ENCODE measurements around the gene MAN2B2. TPM values are rescaled to one million over a fixed set of nuclear protein-coding genes. Genes with fewer than 3 reads are reported as not detected.

The MAN2B2 gene
- total and polyA plus RNA-seq, 2 of the 8 experiments (the other 6 are each of a cell fraction or from before 2014, with no cell fraction given): 3.3 to 4.0 TPM

GRCh38 chr4:6560416-6561172 is 14.4 kb upstream of the MAN2B2 start:
- ChIA-PET CTCF (ENCODE audit: partially characterized antibody) (interaction anchor here (0.7 to 6.3 kb wide), 5 partner anchors 12 to 201 kb away, joined by 3 to 58 read pairs (median 4); partner anchors contain the start of gene MAN2B2), POLR2A (ENCODE audit: partially characterized antibody) (no interaction called here)
- Histone ChIP-seq H4K5ac (ENCODE audit: insufficient read length, low read depth, low read length) (no peak overlapping the region), H3K27me3 (replicated peaks in 1 of 4; ENCODE audit: control insufficient read depth in 3 of 4, extremely low read depth in 1 of 4, insufficient read depth in 3 of 4, low read length in 3 of 4) (peaks cover 34 to 76% (median 55%) of the 10 kb centered on the region in 4 experiments), H4K91ac (replicated peaks; ENCODE audit: insufficient read length, low read length) (no peak overlapping the region), H3K14ac (ENCODE audit: insufficient read length) (no peak overlapping the region), H3K9me3 (ENCODE audit: insufficient read depth in 2 of 2, low read depth in 1 of 2, low read length in 1 of 2) (no peaks in the 10 kb centered on the region), H3K56ac (replicated peaks; ENCODE audit: insufficient read length, low read depth, low read length) (no peak overlapping the region), H2BK15ac (ENCODE audit: low read length) (no peak overlapping the region), H2AFZ (ENCODE audit: low read length) (no peak overlapping the region), H2BK5ac (ENCODE audit: low read depth, low read length) (no peak overlapping the region), H3K18ac (ENCODE audit: extremely low read depth, low read length) (no peak overlapping the region), H2BK120ac (replicated peaks; ENCODE audit: low read depth, low read length) (no peak overlapping the region), H3K79me1 (ENCODE audit: low read depth, low read length) (no peaks in the 10 kb centered on the region), H3K4me3 (ENCODE audit: extremely low read depth in 1 of 4, insufficient read depth in 2 of 4, low read depth in 3 of 4, low read length in 4 of 4) (no peak overlapping the region), H4K8ac (ENCODE audit: extremely low read depth, insufficient read depth, low read length) (no peak overlapping the region), H3K23me2 (ENCODE audit: low read depth, low read length) (peaks cover 6% of the 10 kb centered on the region; the same call in 1 of the 2 replicates), H3K36me3 (ENCODE audit: control insufficient read depth in 2 of 4, insufficient read depth in 4 of 4, low read length in 3 of 4) (no peaks in the 10 kb centered on the region), H2AK5ac (ENCODE audit: low read depth, low read length) (0 out of 2 replicates have a peak overlapping the region, but pooled peaks have one; percentile 24), H3K23ac (ENCODE audit: insufficient read length) (no peak overlapping the region), H3K9ac (replicated peaks in 1 of 4; ENCODE audit: extremely low read depth in 1 of 4, low read depth in 3 of 4, low read length in 3 of 4) (no peak overlapping the region; a peak in 1 of 7 replicates), H2BK12ac (ENCODE audit: low read depth, low read length) (peak overlapping the region; percentile 29; the same call in 1 of the 2 replicates), H2BK20ac (ENCODE audit: low read length) (no peak overlapping the region), H3K4me1 (replicated peaks in 1 of 4; ENCODE audit: control insufficient read depth in 3 of 4, insufficient read depth in 4 of 4, low read length in 3 of 4) (peaks cover 0 to 5% (median 2%) of the 10 kb centered on the region in 4 experiments; a peak in 3 of 7 replicates), H3K4me2 (ENCODE audit: insufficient read depth in 1 of 2, low read depth in 2 of 2, low read length in 2 of 2) (no peak overlapping the region), H4K20me1 (replicated peaks in 1 of 2; ENCODE audit: control insufficient read depth in 1 of 2, insufficient read depth in 2 of 2, low read length in 2 of 2) (peaks cover 0 to 9% of the 10 kb centered on the region in 2 experiments), H3K4ac (replicated peaks; ENCODE audit: insufficient read length, low read depth, low read length) (no peak overlapping the region), H3K27ac (ENCODE audit: low read depth, low read length) (no peak overlapping the region), H3K79me2 (ENCODE audit: control insufficient read depth in 1 of 2, insufficient read depth in 2 of 2, low read length in 2 of 2) (no peaks in the 10 kb centered on the region)
- FAIRE-seq (no peak), DNase-seq (ENCODE audit: low read depth in 1 of 2, low spot score in 2 of 2) (no peak)
- TF ChIP-seq RBBP5 (IDR thresholded peaks at IDR 0.05; ENCODE audit: borderline replicate concordance, low read depth, low read length) (no peak), CBX8 (IDR thresholded peaks at IDR 0.05; ENCODE audit: borderline replicate concordance, low read depth, low read length) (no peak), GABPA (IDR thresholded peaks at IDR 0.05; ENCODE audit: borderline replicate concordance, insufficient read depth, low read length) (no peak)
- WGBS, 2 experiments (ENCODE audit: extremely low coverage in 1 of 2, insufficient coverage in 1 of 2, insufficient read length in 1 of 2, insufficient replicate concordance in 2 of 2, low coverage in 1 of 2, low lambda C conversion rate in 2 of 2, missing lambda C conversion rate in 1 of 2): 80% methylated on average over 10 of the region's 10 CpGs; no CpG with 5 or more reads in 1 of the 2 experiments

Measured in H1 (cell line).